ENCODE results near the gene NOTCH2.

DNA sequence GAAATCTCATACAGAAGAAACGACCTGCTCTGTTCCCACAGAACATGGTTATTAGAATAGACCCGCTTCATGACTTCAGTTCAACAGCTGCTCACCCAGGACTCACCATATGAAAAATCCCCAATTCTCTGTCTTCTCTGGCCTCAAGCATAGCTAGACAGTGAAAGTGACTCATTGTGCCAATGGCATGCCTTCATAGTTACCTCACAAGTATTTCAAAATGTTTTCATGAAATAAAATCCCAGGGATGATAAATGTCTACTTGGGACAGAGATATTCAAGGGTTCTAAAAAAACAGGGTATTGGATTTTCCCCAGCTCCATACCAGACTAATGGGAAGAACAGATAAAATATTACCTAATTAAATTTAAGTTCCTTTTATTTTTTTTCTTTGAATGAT lies 82.3 kb downstream of the NOTCH2 start:
- TF ChIP-seq, protein P1, sequence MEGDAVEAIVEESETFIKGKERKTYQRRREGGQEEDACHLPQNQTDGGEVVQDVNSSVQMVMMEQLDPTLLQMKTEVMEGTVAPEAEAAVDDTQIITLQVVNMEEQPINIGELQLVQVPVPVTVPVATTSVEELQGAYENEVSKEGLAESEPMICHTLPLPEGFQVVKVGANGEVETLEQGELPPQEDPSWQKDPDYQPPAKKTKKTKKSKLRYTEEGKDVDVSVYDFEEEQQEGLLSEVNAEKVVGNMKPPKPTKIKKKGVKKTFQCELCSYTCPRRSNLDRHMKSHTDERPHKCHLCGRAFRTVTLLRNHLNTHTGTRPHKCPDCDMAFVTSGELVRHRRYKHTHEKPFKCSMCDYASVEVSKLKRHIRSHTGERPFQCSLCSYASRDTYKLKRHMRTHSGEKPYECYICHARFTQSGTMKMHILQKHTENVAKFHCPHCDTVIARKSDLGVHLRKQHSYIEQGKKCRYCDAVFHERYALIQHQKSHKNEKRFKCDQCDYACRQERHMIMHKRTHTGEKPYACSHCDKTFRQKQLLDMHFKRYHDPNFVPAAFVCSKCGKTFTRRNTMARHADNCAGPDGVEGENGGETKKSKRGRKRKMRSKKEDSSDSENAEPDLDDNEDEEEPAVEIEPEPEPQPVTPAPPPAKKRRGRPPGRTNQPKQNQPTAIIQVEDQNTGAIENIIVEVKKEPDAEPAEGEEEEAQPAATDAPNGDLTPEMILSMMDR (IDR thresholded peaks at IDR 0.05) = no peak
- TF ChIP-seq POLR2A (IDR thresholded peaks at IDR 0.05) = no peak
- no peak for TF ChIP-seq EP300 (IDR thresholded peaks at IDR 0.05)

Data from ovary (tissue), 3 donors.